Esophagus (tissue), 2 donors: ENCODE data around the gene PTF1A. TPM values are rescaled to one million over a fixed set of nuclear protein-coding genes. Genes with fewer than 3 reads are reported as not detected.

Experiments
- H3K27ac ChIP-seq, 2 donors: one replicate each; pipeline ENCODE4 v1.5.1; 2013; ENCODE audit warnings: low read depth in 2 of 2, mild to moderate bottlenecking in 2 of 2, inconsistent platforms in 1 of 2, low read length in 1 of 2, moderate library complexity in 1 of 2
- H3K27me3 ChIP-seq, 2 donors: one replicate each; pipeline ENCODE4 v1.6.1; 2013; ENCODE audit warnings: low read length in 2 of 2, control low read depth in 1 of 2, mild to moderate bottlenecking in 1 of 2; ENCODE audit not compliant: insufficient read depth in 2 of 2, control insufficient read depth in 1 of 2
- H3K36me3 ChIP-seq, 2 donors: one replicate each; pipeline ENCODE4 v1.6.1; 2013; ENCODE audit warnings: low read length in 1 of 2; ENCODE audit not compliant: control insufficient read depth in 2 of 2, insufficient read depth in 2 of 2
- H3K4me1 ChIP-seq, 2 donors: one replicate each; pipeline ENCODE4 v1.6.1; 2013; ENCODE audit warnings: low read length in 1 of 2; ENCODE audit not compliant: control insufficient read depth in 2 of 2, insufficient read depth in 2 of 2
- H3K4me3 ChIP-seq, 2 donors: one replicate each; pipeline ENCODE4 v1.5.1; 2013; ENCODE audit warnings: low read length in 2 of 2, mild to moderate bottlenecking in 2 of 2, low read depth in 1 of 2, moderate library complexity in 1 of 2
- H3K9me3 ChIP-seq, 2 donors: one replicate each; pipeline ENCODE4 v1.6.1; 2013; ENCODE audit warnings: mild to moderate bottlenecking in 2 of 2, low read depth in 1 of 2, low read length in 1 of 2, moderate library complexity in 1 of 2; ENCODE audit not compliant: control insufficient read depth in 2 of 2, insufficient read depth in 1 of 2
- WGBS, 2 donors: extraction: QIAGEN DNeasy Blood & Tissue Kit; methylation state at CpG; one replicate each; pipeline ENCODE4 v1.1.7; 2013; 5-methylcytosine and 5-hydroxymethylcytosine counted together
- polyA plus RNA-seq, 2 donors: library from polyadenylated mRNA; stranded (reverse); fragments of 200-250 nt; gene quantifications; one replicate each; pipeline ENCODE4 v1.2.3, GENCODE V29; 2013
- donor health status: healthy with polysubstance abuse.
- donor health status: Bipolar disorder and iron deficiency.

PTF1A gene
- polyA plus RNA-seq, 2 donors, result not detected

DNA sequence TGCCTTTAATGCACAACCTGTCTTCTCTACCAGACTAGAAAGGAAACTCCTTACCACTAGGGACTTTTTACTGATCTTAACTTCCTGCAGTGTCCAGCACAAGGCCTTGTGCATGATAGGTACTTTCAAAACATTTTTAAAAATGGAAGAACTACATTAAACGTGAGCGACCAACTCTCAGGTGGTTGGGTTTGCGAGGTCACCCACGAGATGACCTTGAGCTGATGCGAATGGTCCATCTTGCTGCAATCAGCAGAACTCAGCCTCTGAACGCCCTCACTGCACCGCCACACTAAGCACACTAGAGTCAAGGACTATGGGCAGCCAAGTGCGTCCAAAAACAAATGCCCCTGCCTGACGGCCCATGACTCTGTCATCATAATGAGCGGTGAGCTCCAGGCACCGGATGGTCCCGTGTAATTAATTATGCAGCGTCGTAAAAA is 34.9 kb upstream of the PTF1A start:
- WGBS, 2 donors, result 52 to 66% methylated on average over 14 of the region's 14 CpGs
- Histone ChIP-seq H3K9me3 (no peaks in the 10 kb centered on the region), H3K4me1 (no peaks in the 10 kb centered on the region), H3K4me3 (no peak overlapping the region), H3K27me3 (no peaks in the 10 kb centered on the region), H3K36me3 (no peaks in the 10 kb centered on the region), H3K27ac (no peak overlapping the region)

DNA sequence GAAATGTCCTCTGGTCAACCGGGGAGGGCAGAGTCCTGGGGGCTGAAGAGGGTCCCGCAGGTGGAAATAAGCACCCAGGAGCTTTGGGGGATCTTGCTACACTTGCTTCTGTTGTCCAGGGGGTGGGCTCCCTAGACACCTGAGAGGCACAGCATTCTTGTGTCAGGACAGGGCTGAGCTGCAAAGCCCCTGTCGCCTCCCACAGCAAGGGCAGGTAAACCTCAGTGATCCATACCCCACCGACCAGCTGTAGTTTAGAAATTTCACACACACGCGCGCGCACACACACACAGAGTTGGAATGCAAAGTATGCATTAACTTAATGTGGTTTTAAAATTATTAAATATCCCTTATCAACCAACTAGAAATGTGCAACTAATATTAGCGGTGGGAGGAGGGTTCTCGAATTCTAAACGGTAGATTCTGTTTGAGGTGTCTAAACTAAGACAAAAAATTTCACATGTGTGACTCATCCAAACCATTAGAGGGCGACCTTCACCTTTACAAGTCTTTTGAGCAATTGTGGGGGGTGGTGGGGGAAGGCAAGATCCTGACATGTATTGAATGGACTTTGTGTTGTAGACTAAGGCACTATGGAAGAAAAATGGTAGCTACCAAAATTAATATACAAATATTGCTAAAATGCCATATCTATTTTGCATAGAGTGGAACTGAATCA is 34.3 kb upstream of the PTF1A start:
- no peaks in the 10 kb centered on the region for H3K9me3 ChIP-seq
- no peaks in the 10 kb centered on the region for H3K36me3 ChIP-seq
- 44 to 47% methylated on average over 12 of the region's 12 CpGs for WGBS, 2 donors
- H3K4me3 ChIP-seq, result no peak overlapping the region
- H3K27me3 ChIP-seq, result no peaks in the 10 kb centered on the region
- no peaks in the 10 kb centered on the region for H3K4me1 ChIP-seq
- no peak overlapping the region for H3K27ac ChIP-seq

DNA sequence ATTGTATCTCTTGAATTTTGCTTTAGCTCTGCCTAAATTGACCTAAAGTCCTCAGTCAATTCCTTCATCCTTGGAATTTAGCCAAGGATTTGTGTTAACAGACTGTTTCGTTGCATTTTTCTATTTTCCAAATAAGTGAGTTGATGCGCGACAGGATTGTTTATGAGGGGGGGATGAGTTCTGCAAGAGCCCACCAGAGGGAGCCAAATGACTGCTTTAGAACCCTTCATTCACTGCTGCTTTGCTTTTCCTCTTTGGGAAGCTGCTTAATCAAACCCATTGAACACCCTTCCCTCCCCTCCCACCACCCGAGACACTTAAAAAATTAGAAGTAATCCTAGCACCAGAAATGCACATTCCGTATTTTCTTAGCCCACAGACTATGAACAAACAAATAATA is 33.7 kb upstream of the PTF1A start:
- WGBS, 2 donors, result 2 to 3% methylated on average over 5 of the region's 5 CpGs
- Histone ChIP-seq H3K4me3 (no peak overlapping the region), H3K36me3 (no peaks in the 10 kb centered on the region)

DNA sequence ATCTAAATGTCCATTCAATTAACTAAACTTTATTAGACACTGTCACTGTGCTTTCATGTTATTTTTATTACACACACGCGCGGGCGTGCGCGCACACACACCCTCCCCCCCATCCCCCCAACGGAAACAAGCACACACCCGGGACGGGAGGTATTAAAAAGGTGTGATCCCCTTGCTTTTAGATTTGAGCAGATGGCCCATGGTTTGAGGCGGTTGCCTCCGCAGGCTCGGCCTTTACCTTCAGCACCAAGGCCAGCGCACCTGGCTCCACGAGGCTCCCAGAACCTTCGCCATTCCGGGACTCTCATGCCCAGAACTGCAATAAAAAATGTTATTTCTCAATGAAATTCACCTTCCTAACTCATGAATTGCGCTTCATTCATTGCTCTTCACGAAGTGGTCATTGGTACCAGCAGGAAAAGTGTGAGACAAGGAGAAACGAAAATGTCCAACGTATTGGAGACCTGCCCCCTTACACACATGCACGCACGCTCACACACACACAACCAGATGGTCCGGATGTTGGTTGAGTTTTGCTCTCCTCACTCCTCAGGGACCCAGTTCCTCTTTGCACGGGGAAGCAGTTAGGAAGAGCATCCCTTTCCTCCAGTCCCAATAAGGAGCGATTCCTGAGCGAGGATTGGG is 20.8 kb upstream of the PTF1A start:
- no peak overlapping the region for H3K27ac ChIP-seq
- no peaks in the 10 kb centered on the region for H3K36me3 ChIP-seq
- peaks cover 12 to 18% of the 10 kb centered on the region in 2 donors for H3K27me3 ChIP-seq
- no peak overlapping the region for H3K4me3 ChIP-seq
- WGBS, 2 donors, result 14 to 19% methylated on average over 26 of the region's 26 CpGs
- peaks cover 0 to 5% of the 10 kb centered on the region in 2 donors for H3K4me1 ChIP-seq
- no peaks in the 10 kb centered on the region for H3K9me3 ChIP-seq

More for the DNA sequence above, 33.7 kb upstream of the PTF1A start:
- no peaks in the 10 kb centered on the region for H3K27me3 ChIP-seq
- H3K4me1 ChIP-seq, result no peaks in the 10 kb centered on the region
- H3K27ac ChIP-seq, result no peak overlapping the region
- no peaks in the 10 kb centered on the region for H3K9me3 ChIP-seq

DNA sequence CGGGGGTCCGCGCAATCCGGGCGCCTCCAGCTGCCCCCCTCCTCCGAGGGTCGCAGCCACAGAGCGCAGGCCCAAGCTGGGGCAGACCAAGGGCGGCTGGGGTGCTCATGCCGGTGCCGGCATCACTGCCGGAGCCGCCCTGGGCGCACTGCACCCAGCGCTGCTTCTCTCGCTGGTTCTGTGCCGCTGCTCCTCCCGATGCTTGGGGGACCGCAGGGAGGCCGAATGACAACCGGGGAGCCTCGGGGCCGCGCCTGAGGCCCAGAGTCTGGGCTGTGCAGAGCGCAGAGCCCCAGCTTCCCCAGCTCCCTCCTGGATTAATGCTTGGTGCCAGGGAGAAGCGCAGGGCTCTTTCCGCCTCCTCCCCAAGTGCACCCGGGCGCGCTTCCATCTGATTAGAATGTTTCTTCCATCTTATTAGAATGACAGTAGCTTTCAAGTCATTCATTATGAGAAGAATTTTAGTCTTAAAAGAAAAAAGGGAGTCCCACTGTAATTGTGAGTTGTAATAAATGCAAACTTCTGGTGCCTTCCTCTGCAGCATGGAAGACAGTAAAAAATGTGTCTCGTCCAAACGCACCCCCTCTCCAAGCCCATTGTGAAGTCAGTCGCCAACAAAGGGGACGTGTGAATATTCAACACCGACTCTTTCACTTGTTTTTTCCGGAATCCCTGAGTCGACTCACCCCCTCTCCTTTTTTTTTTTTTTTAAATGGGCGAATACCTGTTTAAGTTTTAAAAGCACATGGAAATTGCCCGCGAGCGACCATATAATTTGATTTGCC is 19.5 kb upstream of the PTF1A start:
- no peaks in the 10 kb centered on the region for H3K36me3 ChIP-seq
- H3K4me1 ChIP-seq, result peaks cover 0 to 5% of the 10 kb centered on the region in 2 donors
- WGBS, 2 donors, result 6% methylated on average over 41 of the region's 41 CpGs
- no peak overlapping the region for H3K27ac ChIP-seq
- peaks cover 12 to 18% of the 10 kb centered on the region in 2 donors for H3K27me3 ChIP-seq
- no peaks in the 10 kb centered on the region for H3K9me3 ChIP-seq
- no peak overlapping the region for H3K4me3 ChIP-seq

DNA sequence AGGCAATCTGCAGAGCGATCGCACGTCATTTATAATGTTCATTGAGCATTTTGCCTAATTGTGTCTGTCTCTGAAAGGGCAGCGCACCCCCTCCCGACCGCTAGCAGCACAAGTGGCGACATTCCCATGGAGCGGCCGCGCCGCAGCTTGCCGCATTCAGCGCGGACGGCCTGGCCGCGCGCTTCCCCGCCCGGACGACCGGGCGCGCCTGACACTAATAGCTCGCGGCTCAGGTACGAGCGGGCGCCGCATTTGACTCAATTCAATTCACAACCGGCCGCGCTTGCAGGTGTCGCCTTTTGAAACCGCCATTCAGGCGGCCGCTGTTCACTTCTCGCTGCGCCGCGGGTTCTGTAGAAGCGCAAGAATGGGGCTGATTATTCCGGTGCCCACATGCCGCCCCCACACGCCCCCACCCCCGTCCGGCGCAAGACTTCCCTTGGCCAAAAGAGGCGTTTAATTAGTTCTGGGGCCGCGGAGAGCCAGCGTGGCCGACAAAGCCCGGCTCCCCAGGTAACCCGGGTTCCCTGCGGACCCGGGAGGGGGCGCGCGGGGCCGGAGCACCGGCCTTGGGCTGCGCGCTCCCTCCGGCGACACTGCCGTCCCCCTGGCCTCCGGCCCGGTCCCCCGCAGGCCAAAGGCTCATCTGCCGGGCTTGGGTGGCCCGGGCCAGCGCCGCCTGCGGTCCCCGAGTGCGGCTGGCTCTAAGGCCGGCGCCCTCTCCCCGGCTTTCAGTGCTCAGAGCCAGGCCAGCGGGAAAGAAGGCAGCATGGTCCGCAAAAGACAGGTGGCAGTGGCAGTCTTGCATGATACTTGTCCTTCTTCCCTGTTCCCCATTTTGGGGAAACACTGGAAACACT is 18.7 kb upstream of the PTF1A start:
- no peak overlapping the region for H3K4me3 ChIP-seq
- no peaks in the 10 kb centered on the region for H3K9me3 ChIP-seq
- H3K36me3 ChIP-seq, result no peaks in the 10 kb centered on the region
- peaks cover 0 to 5% of the 10 kb centered on the region in 2 donors for H3K4me1 ChIP-seq
- H3K27me3 ChIP-seq, result peaks cover 12 to 18% of the 10 kb centered on the region in 2 donors
- H3K27ac ChIP-seq, result no peak overlapping the region
- WGBS, 2 donors, result 3 to 4% methylated on average over 68 to 82 of the region's 82 CpGs

DNA sequence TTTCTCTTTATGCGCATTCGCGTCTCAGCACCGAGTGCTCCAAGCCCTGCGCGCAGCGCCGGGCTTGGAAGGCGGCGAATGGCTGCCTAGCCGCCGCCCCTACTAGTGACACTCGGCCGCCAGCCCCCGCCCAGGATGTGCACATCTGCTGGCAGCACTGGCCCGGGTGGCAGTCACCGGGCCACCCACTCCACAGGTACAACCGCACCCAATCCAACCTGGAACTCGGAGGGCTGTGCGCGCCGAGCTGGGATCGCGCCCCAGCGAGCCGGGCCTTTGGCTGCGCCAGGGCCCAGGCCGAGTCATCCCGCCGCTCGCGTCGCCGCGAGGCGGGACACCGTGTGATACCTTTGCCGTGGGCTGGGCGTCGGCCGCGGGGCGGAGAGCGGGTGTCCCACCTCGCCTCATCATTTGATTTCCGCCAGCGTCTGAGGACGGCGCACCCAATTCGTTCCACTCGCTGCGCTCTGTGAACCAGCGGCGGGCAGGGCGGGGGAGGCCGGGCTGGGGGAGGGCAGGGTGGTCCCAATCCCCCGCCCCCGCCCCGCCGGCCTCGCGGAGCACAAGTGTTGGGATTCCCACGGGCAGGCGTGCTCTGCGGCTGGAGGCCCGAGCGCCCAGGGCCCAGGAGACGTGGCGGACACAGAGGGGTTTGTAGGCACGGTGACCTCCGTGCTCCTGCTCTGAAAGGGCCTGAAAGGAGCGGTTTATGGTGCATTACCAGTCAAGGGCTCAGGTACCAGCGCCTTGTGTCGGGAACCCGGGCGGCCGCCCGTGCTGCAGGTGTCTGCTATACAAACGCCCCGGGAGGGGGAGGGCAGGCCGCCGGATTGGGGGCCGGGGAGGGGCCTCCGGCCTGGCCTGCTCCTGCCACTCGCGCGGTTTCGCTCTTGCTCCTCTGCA is 17.8 kb upstream of the PTF1A start:
- peaks cover 0 to 5% of the 10 kb centered on the region in 2 donors for H3K4me1 ChIP-seq
- no peaks in the 10 kb centered on the region for H3K9me3 ChIP-seq
- 4 to 6% methylated on average over 81 to 88 of the region's 88 CpGs for WGBS, 2 donors
- H3K36me3 ChIP-seq, result no peaks in the 10 kb centered on the region
- peaks cover 12 to 21% of the 10 kb centered on the region in 2 donors for H3K27me3 ChIP-seq
- H3K27ac ChIP-seq, result no peak overlapping the region
- H3K4me3 ChIP-seq, result no peak overlapping the region

DNA sequence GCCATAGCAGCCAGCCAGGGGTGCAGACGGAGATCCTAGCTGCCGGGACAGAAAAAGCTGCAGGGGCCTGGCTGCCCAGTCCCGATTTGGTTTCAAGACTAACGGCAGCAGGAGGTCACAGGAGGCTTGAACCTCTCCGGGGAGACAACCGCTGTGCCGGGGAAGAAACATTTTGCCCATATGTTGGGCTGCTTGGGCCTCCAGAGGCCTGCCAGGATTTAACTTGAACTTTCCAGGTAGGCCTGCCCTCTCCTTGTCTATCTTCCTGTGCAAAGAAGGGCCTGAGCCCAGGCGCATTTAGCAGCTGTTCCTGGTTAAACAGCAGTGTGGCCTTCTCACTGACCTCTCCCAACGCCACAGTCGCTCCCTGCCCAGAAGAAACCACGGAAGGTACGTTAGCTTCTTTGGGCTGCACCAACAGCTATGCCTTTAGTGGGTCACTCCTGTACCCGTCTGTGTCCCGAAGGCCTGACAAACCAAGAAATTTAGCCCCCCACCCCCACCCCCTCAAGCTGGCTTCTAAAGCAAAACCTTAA is 17.1 kb upstream of the PTF1A start:
- Histone ChIP-seq H3K9me3 (no peaks in the 10 kb centered on the region), H3K36me3 (no peaks in the 10 kb centered on the region), H3K27me3 (peaks cover 12 to 21% of the 10 kb centered on the region in 2 donors), H3K4me1 (peaks cover 0 to 5% of the 10 kb centered on the region in 2 donors), H3K4me3 (no peak overlapping the region), H3K27ac (no peak overlapping the region)
- 18 to 19% methylated on average over 14 of the region's 14 CpGs for WGBS, 2 donors
